ENCODE data around the gene TSPAN16. TPM values are rescaled to one million over a fixed set of nuclear protein-coding genes. Genes with fewer than 3 reads are reported as not detected.

The TSPAN16 gene
- total RNA-seq, 1 experiment from 2014 or later, result not detected

Other genes starting within 250 kb of the TSPAN16 start
- 93.5 to 98.9 TPM (median 97.8 TPM) in 3 replicates for gene LDLR, start 206.7 kb upstream of the TSPAN16 start, total RNA-seq (2021)
- 52.0 to 62.2 TPM (median 58.3 TPM) in 3 replicates for gene SPC24, start 140.4 kb upstream of the TSPAN16 start, total RNA-seq (2021)
- 31.8 to 35.1 TPM (median 33.2 TPM) in 3 replicates for gene KANK2, start 98.6 kb upstream of the TSPAN16 start, total RNA-seq (2021)
- gene ANGPTL8, start 56.5 kb upstream of the TSPAN16 start, total RNA-seq (2021), result 0.30 TPM in 1 of 3 replicates, not detected in the others
- 88.8 to 100 TPM (median 90.7 TPM) in 3 replicates for gene DOCK6, start 33.6 kb upstream of the TSPAN16 start, total RNA-seq (2021)
- gene RAB3D, start 43.5 kb downstream of the TSPAN16 start, total RNA-seq (2021), result 18.9 to 27.8 TPM (median 27.0 TPM) in 3 replicates
- gene TMEM205, start 50.1 kb downstream of the TSPAN16 start, total RNA-seq (2021), result 69.9 to 78.3 TPM (median 76.0 TPM) in 3 replicates
- 5.5 to 8.5 TPM (median 6.8 TPM) in 3 replicates for gene CCDC159, start 50.4 kb downstream of the TSPAN16 start, total RNA-seq (2021)
- 7.5 to 9.6 TPM (median 8.4 TPM) in 3 replicates for gene PLPPR2, start 59.3 kb downstream of the TSPAN16 start, total RNA-seq (2021)
- 2.4 to 3.9 TPM (median 3.0 TPM) in 3 replicates for gene SWSAP1, start 78.5 kb downstream of the TSPAN16 start, total RNA-seq (2021)
- 16.8 to 20.9 TPM (median 20.4 TPM) in 3 replicates for gene EPOR, start 88.2 kb downstream of the TSPAN16 start, total RNA-seq (2021)
- 69.0 to 88.3 TPM (median 86.0 TPM) in 3 replicates for gene RGL3, start 123.2 kb downstream of the TSPAN16 start, total RNA-seq (2021)
- gene ODAD3, start 139.0 kb downstream of the TSPAN16 start, total RNA-seq (2021), result 4.1 to 5.8 TPM (median 4.8 TPM) in 3 replicates
- gene PRKCSH, start 139.5 kb downstream of the TSPAN16 start, total RNA-seq (2021), result 396 to 405 TPM (median 402 TPM) in 3 replicates
- gene ELAVL3, start 184.9 kb downstream of the TSPAN16 start, total RNA-seq (2021), result 1.4 to 3.0 TPM (median 1.6 TPM) in 3 replicates
- 10.3 to 13.4 TPM (median 11.5 TPM) in 3 replicates for gene ZNF653, start 209.7 kb downstream of the TSPAN16 start, total RNA-seq (2021)
- 56.4 to 64.1 TPM (median 61.7 TPM) in 3 replicates for gene ECSIT, start 233.0 kb downstream of the TSPAN16 start, total RNA-seq (2021)
- 16.0 to 18.0 TPM (median 17.4 TPM) in 3 replicates for gene CNN1, start 242.7 kb downstream of the TSPAN16 start, total RNA-seq (2021)

Data from WTC11 (cell line).